ENCODE data around the gene NFIX.

DNA sequence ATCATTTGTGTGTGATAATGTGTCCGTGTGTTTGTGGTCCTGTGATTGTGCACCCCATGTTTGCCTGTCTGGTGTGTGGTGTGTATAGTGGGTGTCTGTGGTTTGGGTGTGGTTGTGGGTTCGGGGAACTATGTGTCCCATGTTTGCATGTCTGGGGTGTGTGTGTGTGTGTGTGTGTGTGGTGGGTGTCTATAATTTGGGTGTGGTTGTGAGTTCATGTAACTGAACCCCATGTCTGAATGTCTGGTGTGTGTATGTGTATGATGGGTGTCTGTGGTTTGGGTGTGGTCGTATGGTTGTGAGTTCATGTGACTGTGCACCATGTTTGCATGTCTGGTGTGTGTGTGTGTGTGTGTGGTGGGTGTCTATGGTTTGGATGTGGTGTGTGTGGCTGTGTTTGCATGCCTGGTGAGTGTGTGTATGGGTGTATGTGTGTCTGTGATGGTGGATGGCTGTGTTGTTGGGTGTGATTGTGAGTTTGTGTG is 11.1 kb upstream of the NFIX start:
- TF ChIP-seq CTCF (conservative IDR thresholded peaks at IDR 0.05) (no peak), ZFX (IDR thresholded peaks at IDR 0.05) (no peak)

Measured in C4-2B (cell line).